ENCODE results near the gene KCNIP4. TPM values are rescaled to one million over a fixed set of nuclear protein-coding genes. Genes with fewer than 3 reads are reported as not detected.

The KCNIP4 gene
- total and polyA plus RNA-seq, 2 of the 8 experiments (the other 6 are each of a cell fraction or from before 2014, with no cell fraction given): 0.06 TPM; not detected in 1

- no peaks in the 10 kb centered on the region for H4K20me1 ChIP-seq (replicated peaks in 1 of 2; ENCODE audit: control insufficient read depth in 1 of 2, insufficient read depth in 2 of 2, low read length in 2 of 2)
- no peak overlapping the region for H3K23ac ChIP-seq (ENCODE audit: insufficient read length)
- H2BK15ac ChIP-seq (ENCODE audit: low read length): no peak overlapping the region
- H3K27ac ChIP-seq (ENCODE audit: low read depth, low read length): no peak overlapping the region
- H3K4me3 ChIP-seq (ENCODE audit: extremely low read depth in 1 of 4, insufficient read depth in 2 of 4, low read depth in 3 of 4, low read length in 4 of 4): no peak overlapping the region
- no peak overlapping the region for H3K4ac ChIP-seq (replicated peaks; ENCODE audit: insufficient read length, low read depth, low read length)
- H4K8ac ChIP-seq (ENCODE audit: extremely low read depth, insufficient read depth, low read length): no peak overlapping the region
- WGBS, 2 experiments (ENCODE audit: extremely low coverage in 1 of 2, insufficient coverage in 1 of 2, insufficient read length in 1 of 2, insufficient replicate concordance in 2 of 2, low coverage in 1 of 2, low lambda C conversion rate in 2 of 2, missing lambda C conversion rate in 1 of 2): 87% methylated on average over 4 of the region's 4 CpGs; no CpG with 5 or more reads in 1 of the 2 experiments
- FAIRE-seq (no peak), DNase-seq (ENCODE audit: low read depth in 1 of 2, low spot score in 2 of 2) (no peak)
- no peak overlapping the region for H4K5ac ChIP-seq (ENCODE audit: insufficient read length, low read depth, low read length)
- H2AFZ ChIP-seq (ENCODE audit: low read length): no peak overlapping the region
- H3K4me2 ChIP-seq (ENCODE audit: insufficient read depth in 1 of 2, low read depth in 2 of 2, low read length in 2 of 2): no peak overlapping the region
- no peak overlapping the region for H3K14ac ChIP-seq (ENCODE audit: insufficient read length)
- H3K23me2 ChIP-seq (ENCODE audit: low read depth, low read length): no peaks in the 10 kb centered on the region
- no peak overlapping the region for H3K9ac ChIP-seq (replicated peaks in 1 of 4; ENCODE audit: extremely low read depth in 1 of 4, low read depth in 3 of 4, low read length in 3 of 4)
- H2AK5ac ChIP-seq (ENCODE audit: low read depth, low read length): no peak overlapping the region
- ChIA-PET POLR2A (ENCODE audit: partially characterized antibody) (no interaction called here), CTCF (ENCODE audit: partially characterized antibody) (interaction anchor here (1.2 to 2.7 kb wide), 4 partner anchors 12 to 692 kb away, joined by 3 to 16 read pairs (median 3); no protein-coding TSS in a partner anchor)
- no peak overlapping the region for H3K56ac ChIP-seq (replicated peaks; ENCODE audit: insufficient read length, low read depth, low read length)
- H3K27me3 ChIP-seq (replicated peaks in 1 of 4; ENCODE audit: control insufficient read depth in 3 of 4, extremely low read depth in 1 of 4, insufficient read depth in 3 of 4, low read length in 3 of 4): no peaks in the 10 kb centered on the region
- no peaks in the 10 kb centered on the region for H3K4me1 ChIP-seq (replicated peaks in 1 of 4; ENCODE audit: control insufficient read depth in 3 of 4, insufficient read depth in 4 of 4, low read length in 3 of 4)
- H2BK5ac ChIP-seq (ENCODE audit: low read depth, low read length): no peak overlapping the region
- H2BK12ac ChIP-seq (ENCODE audit: low read depth, low read length): no peak overlapping the region
- no peak overlapping the region for H2BK120ac ChIP-seq (replicated peaks; ENCODE audit: low read depth, low read length)
- H2BK20ac ChIP-seq (ENCODE audit: low read length): no peak overlapping the region
- H3K36me3 ChIP-seq (ENCODE audit: control insufficient read depth in 2 of 4, insufficient read depth in 4 of 4, low read length in 3 of 4): no peaks in the 10 kb centered on the region
- TF ChIP-seq CEBPB (IDR thresholded peaks at IDR 0.05; ENCODE audit: low read depth, low read length) (no peak), ASH2L (IDR thresholded peaks at IDR 0.05; ENCODE audit: low read length) (no peak), BACH1 (IDR thresholded peaks at IDR 0.05; ENCODE audit: low read length) (no peak)
- no peaks in the 10 kb centered on the region for H3K9me3 ChIP-seq (ENCODE audit: insufficient read depth in 2 of 2, low read depth in 1 of 2, low read length in 1 of 2)
- H3K18ac ChIP-seq (ENCODE audit: extremely low read depth, low read length): no peak overlapping the region
- H4K91ac ChIP-seq (replicated peaks; ENCODE audit: insufficient read length, low read length): no peak overlapping the region
- H3K79me2 ChIP-seq (ENCODE audit: control insufficient read depth in 1 of 2, insufficient read depth in 2 of 2, low read length in 2 of 2): no peaks in the 10 kb centered on the region
- H3K79me1 ChIP-seq (ENCODE audit: low read depth, low read length): no peaks in the 10 kb centered on the region
These were observed 494.4 kb downstream of the KCNIP4 start for GRCh38 chr4:21454201-21454600.

All from H1 (cell line).